ENCODE measurements around the gene LHFPL3.

DNA sequence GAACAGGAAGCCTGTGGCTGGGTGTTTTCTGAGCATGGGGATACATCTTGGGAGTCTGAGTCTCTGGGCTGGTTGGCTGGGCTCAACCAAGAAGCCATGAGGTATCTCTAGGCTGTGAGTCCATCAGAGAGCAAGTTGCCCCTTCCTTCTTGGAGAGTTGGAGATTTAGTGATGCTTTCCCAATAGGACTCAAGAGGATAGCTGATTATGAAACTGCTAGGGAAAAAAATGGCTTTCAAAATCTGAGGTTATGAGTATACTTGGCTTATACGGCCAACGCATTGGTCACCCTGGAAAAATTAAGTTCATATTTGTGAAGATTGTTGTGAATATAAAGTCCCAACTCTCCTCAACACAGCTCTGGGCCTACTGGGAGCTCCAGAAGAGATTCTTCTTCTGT, 522.9 kb downstream of the LHFPL3 start:
- TF ChIP-seq, protein P1, sequence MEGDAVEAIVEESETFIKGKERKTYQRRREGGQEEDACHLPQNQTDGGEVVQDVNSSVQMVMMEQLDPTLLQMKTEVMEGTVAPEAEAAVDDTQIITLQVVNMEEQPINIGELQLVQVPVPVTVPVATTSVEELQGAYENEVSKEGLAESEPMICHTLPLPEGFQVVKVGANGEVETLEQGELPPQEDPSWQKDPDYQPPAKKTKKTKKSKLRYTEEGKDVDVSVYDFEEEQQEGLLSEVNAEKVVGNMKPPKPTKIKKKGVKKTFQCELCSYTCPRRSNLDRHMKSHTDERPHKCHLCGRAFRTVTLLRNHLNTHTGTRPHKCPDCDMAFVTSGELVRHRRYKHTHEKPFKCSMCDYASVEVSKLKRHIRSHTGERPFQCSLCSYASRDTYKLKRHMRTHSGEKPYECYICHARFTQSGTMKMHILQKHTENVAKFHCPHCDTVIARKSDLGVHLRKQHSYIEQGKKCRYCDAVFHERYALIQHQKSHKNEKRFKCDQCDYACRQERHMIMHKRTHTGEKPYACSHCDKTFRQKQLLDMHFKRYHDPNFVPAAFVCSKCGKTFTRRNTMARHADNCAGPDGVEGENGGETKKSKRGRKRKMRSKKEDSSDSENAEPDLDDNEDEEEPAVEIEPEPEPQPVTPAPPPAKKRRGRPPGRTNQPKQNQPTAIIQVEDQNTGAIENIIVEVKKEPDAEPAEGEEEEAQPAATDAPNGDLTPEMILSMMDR (IDR thresholded peaks at IDR 0.05) = no peak
- no peak for TF ChIP-seq POLR2A (IDR thresholded peaks at IDR 0.05)

All from esophagus squamous epithelium (tissue), 4 donors.